HG02943 (cell line): ENCODE results near the gene CEP104.

Experiments used
- ATAC-seq: cut with Tn5 transposase; IDR thresholded peaks from one replicate; pipeline ENCODE4 v1.9.1; 2021; ENCODE audit warnings: mild to moderate bottlenecking, low read depth, moderate library complexity; ENCODE audit not compliant: unreplicated experiment

CEP104 gene

DNA sequence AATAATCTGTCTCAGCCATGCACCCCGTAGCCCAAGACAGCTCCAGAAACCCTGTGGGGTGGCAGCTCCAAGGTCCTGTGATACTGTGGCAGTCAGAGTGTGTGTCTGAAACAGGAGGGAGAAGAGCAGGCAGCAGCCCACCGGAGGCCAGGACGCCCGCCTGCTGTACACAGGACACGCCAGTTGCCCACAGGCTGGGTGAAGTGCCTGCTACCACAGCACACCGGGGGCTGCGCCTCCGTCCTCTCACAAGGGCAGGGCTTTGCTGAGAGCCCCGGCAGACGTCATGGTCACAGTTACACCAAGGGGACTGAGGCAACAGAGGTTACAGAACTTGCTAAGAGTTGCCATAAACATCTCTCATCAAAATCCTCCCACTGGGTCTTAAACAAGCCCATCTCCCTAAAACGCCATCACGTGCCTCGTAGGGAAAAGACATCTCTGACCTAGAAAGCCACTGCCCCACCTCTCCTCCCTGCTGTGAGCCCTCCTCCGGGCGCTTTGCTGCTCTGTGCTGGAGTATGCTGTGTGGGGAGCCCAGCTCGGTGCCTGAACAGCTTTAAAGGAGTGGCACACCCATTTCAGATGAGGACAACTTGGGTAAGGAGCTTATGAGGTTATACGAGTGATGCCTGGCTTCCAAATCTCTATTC lies 37.7 kb upstream of the CEP104 start:
- ATAC-seq, result no peak

DNA sequence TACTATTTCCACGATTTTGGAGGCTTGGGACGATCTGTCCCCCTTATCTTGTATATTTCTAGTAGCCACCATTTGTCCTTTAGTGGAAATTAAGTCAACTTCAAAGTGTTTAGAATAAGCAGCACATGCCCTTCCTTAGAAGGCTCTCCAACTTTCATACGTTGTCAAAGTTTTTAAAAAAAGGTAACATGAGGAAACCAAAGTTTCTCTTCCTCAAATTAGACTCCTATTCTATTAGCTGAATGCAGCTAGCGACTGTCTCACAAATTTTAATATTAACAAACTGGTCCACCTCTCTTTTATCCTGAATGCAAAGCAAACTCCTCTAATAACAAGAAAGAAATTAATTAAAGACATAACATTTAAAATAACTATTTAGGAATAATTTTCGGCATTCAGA lies 36.2 kb upstream of the CEP104 start:
- no peak for ATAC-seq

DNA sequence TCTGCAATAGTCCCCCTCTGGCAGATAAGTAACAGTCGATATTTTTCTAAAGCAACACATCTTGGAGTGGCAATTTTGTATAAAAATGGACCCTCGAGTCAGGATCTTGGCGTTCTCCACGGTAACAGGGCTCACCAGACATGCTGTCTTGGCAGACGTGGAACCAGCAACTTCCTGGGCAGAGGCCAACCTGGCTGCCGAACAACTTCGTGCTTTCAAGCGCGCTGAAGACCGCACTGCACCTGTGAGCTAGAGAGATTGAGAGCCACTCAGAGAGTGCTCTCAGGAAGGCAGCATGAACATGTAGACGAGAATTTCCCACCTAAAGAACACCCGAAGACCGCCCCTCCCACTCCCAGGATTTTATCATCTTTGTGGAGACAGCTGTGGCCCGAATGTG lies 35.7 kb upstream of the CEP104 start:
- ATAC-seq, result no peak

DNA sequence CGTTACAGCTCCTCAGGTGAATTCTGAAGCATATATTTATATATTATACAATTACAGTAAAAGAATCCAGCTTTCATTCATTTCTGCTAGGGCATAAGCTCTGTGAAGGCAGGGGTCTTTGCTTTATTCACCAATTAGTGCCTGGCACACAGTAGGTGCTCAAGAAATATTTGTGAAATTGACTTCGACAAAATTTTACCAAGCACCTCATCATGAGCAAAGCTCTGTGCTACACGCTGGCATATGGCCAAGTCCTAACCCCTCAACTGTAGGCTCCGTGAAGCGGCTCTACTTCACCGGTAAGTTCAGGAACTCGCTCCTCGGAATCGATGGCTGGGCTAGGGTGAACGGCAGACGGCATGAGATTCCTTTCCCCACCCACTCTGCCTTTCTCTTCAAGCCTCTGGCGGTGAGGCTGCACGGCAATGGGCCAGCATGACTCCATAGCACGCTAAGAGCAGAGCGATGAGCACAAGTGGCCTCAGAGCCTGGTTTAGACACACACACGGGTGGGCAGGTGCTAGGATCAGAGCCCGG lies 34.4 kb upstream of the CEP104 start:
- ATAC-seq, result no peak

DNA sequence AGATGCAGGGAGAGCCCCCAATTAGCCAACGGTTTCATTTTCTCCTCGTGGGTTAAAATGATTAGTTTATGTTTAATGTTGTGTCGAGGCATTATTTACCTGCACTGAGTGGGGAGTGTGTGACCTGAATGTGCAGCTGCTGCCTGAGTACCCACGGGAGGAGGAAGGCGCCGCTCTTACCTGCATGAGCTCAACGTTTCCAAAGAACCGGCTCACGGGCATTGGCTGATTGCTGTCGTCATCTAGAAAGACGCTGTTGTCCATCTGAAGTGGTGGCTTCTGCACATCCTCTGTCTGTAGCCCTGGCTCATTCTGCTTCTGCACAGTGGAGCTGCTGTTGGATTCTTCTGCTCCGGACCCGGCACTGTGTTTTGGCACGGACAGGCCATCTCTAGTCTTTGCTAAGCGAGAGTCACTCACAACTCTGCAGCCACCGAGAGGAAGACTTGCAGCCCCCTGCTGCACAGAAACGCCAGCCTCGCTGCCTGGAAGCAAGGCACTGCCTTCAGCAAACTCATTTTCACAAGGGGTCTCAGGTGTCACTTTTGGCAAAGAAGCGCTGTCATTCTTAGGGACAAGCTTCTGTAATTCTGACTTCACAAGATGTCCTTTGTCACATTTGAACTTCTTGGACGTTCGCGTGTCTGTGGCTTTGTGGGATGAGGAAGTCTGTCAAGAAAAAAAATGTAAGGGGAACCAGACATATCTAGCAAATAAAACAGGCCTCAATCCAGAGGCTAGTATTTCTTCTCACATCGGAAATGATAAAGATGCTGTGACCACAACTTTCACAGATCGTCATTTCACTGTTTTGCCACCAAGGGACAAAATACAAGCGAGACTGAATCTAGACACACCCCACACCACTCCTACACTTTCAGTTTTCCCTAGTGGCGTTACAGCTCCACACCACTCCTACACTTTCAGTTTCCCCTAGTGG lies 33.6 kb upstream of the CEP104 start:
- no peak for ATAC-seq

DNA sequence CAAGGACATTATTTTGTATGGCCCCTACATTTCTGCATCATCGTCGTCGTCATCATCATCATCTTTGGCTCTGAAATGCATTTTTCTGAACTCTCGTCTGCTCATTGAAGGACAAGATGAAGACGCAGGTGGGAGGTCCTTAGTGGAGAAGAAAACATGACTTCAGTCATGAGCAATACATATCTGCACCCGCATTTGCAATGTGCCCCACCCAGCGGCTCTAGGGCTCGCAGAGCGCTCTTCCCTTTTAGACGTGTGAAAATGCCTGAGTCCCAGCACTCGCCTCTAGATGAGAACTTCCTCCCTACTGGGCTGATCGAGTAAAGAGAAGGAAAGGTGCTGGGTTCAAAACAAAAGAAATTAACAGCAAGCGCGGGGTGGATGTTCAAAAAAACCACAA lies 32.9 kb upstream of the CEP104 start:
- no peak for ATAC-seq

DNA sequence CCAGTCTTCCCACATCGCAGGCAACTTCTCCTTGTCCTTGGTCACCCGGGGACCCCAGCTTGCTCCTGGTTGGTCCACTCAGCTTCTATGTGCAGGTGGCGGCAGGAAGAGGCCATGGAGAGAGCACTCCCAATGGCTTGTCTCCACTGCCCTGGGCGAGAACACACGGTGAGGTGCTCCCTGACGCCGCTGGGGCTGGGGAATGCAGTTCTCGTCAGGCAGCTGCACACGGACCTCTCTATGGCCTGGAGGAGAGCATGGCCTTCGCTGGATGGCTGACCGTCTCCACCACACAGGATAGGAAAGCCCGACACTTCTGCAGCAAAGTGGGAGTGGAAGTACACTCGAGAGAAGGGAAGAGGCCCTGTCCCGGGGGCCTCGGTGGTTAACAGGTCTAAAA lies 31.3 kb upstream of the CEP104 start:
- ATAC-seq, result no peak

DNA sequence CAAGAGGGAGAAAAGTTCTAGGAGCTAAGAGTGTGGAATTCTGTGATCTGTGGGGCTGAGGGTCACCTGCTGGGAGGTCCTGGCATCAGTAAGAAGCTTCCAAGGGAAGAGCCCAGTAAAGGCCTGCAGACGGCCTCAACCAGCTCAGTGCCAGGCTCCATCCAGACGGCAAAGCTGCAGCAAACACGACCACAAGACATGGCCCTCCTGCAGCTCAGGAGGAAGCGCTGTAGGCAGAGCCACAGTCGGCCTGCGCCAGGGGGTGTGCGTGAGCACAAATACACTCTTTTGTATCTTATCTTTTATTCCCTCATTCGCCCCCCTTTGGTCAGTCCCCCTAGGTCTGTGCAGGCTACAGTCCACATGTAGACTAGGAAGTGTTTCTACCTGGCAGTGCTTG lies 29.7 kb upstream of the CEP104 start:
- ATAC-seq, result no peak

DNA sequence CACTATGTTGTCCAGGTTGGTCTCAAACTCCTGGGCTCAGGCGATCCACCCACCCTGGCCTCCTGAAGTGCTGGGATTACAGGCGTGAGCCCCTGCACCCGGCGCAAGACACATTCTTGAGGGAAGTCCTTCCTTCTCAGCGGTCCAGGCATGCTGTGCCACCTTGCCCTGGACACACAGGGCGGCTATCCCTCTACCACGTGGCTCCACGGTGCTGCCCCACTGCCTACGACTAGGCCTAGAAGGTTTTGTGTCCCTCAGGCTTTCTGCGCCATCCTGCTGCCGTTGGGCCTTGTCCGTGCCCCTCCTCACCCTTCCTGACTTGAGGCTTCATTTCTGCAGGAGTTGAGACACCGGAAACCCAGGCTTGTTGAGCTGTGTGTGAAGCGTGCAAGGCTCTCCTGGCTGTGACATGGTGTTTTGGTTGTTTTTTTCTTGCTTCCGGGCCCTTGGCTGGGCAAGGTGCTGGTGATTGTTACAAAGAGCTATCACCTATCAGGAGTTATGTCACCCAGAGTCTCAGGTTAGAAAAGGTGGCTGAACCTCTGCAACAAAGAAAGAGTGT lies 29.2 kb upstream of the CEP104 start:
- ATAC-seq, result no peak

DNA sequence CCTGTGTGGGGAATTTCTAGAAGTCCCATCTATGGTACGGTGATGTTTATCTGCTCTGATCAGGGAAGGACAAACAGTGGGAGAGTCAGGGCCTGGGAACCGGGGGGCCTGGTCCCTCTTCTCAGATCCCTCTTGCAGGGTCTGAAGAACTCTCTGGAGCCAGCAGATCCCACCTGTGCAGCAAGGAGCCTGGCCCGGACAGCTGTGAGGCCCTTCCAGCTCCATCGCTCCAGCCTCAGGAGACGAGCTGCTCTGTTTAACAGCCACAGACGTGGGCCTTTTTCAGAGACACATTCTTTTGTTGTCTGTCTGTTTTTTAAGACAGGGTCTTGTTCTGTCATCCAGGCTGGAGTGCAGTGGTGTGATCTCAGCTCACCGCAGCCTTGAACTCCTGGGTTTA lies 28.6 kb upstream of the CEP104 start:
- ATAC-seq, result no peak

DNA sequence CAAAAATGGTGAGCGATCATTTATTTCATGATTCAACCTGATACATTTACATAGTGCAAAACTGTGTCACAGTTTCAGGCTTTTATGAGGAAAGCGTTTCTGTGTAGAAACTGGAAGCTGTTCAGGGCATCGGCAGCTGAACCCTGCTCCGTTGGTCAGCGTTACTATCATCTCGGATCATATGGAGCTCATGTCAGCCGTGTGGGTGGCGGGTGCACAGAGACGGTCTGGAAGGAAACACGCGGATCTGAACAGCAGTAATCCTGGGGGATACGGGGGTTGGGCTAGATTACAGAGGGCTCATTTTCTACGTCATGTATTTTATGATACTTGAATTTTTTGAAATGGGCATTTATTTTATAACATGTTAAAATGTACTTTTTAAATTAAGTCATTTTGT lies 28.0 kb upstream of the CEP104 start:
- ATAC-seq, result no peak

DNA sequence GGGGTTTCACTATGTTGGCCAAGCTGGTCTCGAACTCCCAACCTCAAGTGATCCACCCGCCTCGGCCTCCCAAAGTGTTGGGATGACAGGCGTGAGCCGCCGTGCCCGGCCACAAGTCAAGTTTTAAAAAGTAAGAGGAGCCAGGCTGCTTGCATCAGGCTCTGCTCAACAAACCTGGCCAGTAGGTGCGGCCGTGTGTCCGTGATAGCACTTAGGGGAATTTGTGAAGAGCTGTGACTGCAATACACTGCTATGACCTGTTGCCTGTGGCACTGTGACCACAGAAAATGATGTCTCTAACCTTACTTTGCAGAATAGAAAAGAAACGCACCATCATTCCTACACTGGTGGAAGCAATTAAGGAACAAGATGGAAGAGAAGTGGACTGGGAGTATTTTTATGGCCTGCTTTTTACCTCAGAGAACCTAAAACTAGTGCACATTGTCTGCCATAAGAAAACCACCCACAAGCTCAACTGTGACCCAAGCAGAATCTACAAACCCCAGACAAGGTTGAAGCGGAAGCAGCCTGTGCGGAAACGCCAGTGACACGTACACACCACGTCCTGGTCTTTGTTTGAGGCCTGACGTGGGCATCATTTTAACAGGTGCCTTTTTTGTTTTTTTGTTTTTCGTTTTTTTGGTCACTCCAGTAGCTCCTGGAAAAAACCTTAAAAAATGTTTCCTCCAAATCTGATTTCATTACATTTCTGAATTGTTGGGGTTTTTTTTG lies 26.3 kb upstream of the CEP104 start:
- ATAC-seq, result no peak

DNA sequence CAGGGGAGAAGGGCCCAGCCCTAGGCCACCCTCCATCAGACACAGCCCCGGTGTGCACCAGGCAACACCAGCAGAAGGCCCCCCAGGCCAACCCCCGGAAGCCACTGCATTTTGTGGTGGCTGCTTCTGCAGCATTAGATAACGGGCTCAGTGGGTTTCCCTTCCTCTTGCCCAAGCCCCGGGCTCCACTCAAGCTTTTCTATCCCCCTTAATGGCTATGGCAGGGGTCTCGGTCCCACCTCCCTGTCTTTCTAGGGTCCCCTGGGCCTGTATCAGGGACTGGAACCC lies 24.1 kb upstream of the CEP104 start:
- ATAC-seq, result no peak

DNA sequence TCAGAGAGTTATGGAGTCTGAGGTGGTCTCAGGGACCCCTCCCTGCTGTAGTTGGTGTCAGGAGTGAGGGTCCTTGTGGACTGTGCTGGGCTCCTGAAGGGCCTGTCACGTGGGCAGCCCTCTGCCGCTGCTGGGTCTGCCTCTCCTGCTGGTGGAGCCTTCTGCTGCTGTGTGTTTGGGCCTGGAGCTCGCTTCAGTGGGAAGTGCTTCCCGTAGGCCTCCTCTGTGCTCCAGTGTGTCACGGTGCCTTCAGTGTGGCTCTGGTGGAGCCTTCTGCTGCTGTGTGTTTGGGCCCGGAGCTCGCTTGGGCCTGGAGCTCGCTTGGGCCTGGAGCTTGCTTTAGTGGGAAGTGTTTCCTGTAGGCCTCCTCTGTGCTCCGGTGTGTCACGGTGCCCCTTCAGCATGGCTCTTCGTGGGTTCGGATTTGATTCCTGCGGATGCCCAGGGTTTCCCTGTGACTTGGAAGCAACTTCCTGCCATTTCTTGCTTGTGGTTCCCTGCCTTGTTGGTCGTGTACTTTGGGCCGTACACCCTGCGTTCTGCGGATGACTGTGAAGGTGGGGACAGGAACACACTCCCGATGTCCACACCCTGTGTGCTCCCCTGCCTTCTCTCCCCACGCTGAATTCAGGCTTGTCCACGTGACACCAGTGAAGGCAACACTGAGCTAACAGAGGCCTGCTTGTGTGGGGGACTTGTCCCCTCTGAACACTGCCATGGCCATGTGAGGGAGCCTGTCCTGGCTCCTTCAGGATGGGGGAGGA lies 23.6 kb upstream of the CEP104 start:
- ATAC-seq, result no peak

DNA sequence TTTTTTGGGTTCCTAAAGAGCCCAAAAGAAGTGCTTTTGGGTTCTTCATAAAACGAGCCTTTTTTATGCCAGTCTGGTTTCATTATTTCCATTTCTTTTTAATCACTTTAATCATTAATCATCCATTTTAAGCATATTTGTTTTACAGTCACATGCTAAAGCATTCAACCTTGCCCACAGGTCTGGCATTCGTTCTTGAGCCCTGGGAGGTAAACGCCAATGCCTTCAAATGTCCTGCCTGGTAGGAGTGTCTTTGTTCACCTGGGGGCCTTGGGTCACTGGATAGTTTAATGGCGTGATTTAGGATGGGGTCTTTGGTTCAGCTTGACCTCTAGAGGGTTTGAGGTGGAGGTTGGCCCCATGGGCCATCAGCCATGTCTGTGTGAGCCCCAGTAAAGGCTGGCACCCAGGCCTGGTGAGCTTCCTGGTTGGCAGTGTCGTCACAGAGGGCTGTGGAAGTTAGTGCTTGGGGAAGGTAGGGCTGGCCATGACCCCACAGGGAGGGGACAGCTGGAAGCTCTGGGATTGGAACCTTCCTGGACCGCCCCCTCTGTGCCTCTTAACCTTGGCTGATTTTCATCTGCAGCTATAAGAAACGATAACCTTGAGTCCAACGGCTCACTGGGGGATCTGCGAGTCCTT lies 22.9 kb upstream of the CEP104 start:
- ATAC-seq, result no peak

DNA sequence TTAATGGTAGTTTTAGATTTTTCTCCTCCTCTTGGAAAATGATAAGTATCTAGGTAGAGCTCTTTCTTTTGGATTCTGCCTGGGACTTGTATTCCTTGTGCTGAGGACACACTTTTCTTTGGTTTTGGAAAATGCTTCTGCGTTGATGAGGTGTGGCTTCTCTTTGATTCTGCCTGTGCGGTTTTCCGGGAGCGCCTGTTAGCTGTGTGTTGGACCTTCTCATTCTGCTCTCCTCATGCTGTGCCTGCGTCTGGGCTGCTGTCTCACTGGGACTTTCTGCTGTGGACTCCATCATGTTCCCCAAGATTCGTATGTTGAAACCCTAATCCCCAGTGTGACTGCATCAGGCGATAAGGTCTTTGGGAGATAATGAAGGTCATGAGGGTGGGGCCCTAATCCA lies 22.1 kb upstream of the CEP104 start:
- no peak for ATAC-seq

DNA sequence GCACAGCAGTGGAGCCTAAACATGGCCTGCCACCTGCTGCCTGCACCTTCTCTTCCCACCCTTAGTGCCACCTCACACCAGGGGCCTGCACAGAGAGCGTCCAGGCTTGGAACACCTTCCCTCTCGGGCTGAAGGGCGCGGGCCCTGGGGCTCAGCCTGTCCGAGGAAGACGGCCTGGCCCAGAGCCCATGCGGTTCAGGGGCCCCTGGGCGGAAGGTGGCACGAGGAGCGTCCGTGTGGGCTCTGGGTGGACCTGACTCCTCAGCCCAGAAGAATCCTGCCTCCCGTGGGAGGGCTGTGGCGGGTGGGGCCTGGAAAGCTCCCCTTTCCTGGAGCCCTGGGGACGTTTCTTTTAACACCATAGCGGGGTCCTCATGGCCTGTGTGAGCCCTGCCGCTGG lies 19.7 kb upstream of the CEP104 start:
- no peak for ATAC-seq

DNA sequence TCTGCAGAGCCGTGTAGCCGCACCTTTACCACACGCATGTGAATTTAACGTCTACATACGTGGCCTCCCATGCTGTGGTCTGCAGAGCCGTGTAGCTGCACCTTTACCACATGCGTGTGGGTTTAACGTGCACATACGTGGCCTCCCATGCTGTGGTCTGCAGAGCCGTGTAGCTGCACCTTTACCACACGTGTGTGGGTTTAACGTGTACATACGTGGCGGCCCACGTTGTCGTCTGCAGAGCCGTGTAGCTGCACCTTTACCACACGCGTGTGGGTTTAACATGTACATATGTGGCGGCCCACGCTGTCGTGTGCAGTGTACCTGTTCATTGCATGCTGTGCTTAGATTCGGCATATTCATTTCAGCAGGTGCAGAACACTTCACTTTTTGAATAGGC lies 17.7 kb upstream of the CEP104 start:
- ATAC-seq, result no peak

DNA sequence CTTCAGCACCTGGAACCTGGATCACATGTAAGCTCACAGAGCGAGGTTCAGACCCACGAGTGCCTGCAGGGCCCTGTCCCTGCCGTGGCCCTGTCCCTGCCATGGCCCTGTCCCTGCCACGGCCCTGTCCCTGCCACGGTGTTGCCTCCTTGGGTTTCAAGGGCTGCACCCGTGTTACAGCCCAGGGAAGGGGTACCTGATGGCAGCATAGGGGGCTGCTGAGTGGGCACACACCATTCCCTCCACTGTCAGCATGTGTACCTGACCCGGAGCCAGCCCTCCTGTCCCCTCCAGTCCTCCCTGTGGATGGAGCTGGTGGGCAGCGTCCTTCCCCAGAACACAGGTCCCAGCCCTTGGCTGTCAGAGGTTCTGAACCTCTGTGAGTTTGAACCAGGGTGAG lies 15.5 kb upstream of the CEP104 start:
- ATAC-seq, result no peak

DNA sequence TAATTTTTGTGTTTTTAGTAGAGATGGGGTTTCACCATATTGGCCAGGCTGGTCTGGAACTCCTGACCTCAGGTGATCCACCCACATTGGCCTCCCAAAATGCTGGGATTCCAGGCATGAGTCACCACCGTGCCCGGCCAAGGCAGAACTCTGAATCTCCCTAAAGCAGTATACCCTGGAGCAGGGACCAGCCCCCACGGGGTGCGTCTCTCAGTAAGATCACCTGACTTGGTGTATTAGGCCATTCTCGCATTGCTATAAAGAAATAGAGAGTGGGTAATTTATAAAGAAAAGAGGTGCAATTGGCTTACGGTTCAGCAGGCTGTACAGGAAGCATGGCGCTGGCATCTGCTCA lies 14.4 kb upstream of the CEP104 start:
- ATAC-seq, result no peak
